Effector CD8-positive, alpha-beta T cell (primary cell): ENCODE results near the gene MFSD2B.
"Not testable (repeated sequence)": the region's sequence is repeated elsewhere in the genome, so short reads cannot be mapped to it uniquely, and the experiment has no call there.

ENCODE experiments used
- DNase-seq: peaks from one replicate; lab custom pipeline; 2025; lab: John Stamatoyannopoulos, UW
- total RNA-seq, 4 experiments: gene quantifications; one replicate each; lab custom pipeline; 2026; lab: John Stamatoyannopoulos, UW

Gene MFSD2B, protein sequence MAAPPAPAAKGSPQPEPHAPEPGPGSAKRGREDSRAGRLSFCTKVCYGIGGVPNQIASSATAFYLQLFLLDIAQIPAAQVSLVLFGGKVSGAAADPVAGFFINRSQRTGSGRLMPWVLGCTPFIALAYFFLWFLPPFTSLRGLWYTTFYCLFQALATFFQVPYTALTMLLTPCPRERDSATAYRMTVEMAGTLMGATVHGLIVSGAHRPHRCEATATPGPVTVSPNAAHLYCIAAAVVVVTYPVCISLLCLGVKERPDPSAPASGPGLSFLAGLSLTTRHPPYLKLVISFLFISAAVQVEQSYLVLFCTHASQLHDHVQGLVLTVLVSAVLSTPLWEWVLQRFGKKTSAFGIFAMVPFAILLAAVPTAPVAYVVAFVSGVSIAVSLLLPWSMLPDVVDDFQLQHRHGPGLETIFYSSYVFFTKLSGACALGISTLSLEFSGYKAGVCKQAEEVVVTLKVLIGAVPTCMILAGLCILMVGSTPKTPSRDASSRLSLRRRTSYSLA
- total RNA-seq, result 0 to 0.61 (median 0.27) reads per million in 4 experiments

DNA sequence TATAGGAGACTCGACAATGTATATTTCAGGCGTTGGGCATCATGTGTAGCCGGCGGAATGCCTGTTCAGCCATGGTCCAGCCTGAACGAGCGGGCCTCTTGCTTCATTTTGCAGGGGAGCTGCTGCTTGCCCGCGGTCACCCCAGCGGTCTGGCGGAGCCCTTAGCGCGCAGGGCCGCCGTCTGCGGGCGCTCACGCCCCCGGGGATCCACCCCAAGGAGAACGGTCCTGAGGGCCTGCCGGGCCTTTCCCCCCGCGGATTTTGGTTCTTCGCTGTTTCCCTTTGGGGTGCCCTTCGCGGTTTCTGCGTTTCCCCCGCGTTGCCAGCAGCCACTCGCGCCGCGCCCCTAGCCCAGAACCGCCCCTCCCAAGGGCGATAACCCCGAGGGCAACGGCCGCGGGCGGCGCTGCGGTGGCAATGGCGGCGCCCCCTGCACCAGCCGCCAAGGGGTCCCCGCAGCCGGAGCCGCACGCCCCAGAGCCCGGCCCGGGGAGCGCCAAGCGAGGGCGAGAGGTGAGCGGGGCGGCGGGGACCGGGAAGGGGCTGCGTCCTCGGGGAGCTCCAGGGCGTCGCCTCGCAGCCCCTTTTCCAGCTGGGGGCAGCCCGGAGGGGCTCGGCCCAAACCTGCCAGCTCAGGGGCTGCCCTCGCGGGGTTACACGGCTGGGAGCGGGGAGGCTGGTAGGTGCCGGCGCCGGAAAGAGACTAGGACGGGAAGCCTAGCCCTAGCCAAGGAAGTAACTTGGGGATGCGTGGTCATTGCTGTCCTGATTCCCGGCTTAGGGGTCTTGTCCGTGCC is at the start of gene MFSD2B:
Gene MFSD2B, plus strand, starts transcription at position 406 of the 797 bp plus-strand sequence. Its CDS starts 12 bp downstream, at position 418.
- DNase-seq, result no peak

DNA sequence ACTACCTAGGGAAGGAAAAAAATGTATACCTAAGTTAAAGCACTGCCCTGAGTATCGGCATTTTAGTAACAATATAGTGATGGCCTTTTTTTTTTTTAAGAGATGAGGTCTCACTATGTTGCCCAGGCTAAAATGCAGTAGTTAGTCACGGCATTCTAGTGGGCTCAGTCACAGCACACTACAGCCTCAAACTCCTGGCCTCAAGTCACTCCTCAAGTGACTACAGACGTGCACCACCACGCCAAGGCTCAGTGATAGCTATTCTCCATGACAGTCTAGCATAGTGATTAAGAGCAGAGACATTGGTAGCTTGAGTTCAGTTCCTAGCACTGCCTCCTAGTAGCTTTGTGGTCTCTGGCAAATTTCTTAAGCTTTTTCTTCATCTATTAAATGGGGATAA is 42.0 kb upstream of the MFSD2B start:
- DNase-seq, result no peak

DNA sequence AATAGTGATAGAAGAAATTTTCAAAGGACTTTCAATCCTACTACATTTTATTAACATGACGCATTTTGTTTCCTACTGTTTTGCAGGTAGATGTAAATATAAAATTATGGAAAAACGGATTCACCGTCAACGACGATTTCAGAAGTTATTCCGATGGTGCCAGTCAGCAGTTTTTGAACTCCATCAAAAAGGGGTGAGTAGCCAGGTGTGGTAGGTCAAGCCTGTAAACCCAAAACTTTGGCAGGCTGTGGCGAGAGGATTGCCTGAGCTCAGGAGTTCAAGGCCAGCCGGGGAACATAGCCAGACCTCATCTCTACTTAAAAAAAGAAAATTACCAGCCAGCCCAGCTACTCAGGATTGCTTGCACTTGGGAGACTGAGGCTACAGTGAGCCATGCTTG is 33.0 kb upstream of the MFSD2B start:
- DNase-seq, result no peak

GRCh38 chr2:23988371-23988770 is 21.5 kb upstream of the MFSD2B start:
- no peak for DNase-seq

DNA sequence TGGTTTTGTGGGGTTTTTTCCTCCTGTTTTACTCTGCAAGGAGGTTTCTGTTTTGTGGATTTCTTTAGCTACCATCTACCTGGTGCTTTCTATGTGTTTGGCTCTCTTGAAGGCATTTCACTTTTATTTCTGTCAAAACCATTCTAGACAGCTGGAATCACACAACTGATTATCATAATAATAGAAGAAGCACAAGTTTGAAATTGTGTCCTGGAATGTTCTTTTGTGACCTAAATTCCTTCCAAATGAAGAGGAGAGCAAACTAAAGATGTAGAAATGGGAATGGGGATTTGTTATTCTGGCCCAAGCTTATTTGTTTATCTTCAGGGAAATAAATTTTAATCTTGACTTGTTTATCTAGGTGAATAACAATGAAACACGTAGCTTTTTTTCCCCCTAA is 17.0 kb upstream of the MFSD2B start:
- no peak for DNase-seq

- DNase-seq, result no peak
Measured at GRCh38 chr2:23993736-23994269, 16.1 kb upstream of the MFSD2B start.

DNA sequence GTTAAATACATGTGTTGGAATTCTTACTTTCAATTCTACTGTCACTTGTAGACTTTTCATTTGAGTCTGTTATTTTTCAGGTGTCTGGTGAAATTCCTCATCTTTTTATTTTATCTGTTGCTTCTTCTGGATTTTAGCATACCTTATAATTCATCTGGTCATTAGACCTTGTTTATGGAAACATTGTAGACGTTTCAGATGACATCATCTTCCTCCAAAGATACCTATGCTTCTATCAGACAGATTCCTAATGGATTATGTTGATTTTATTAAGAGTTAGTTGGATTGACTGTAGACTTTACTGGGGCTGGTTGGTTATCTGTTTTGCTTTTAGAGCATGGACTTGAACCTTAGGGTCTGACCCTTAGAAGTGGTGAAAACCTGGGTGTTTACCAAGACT is 15.3 kb upstream of the MFSD2B start:
- no peak for DNase-seq

- no peak for DNase-seq
Measured at GRCh38 chr2:24007693-24008092, 2.2 kb upstream of the MFSD2B start.

DNA sequence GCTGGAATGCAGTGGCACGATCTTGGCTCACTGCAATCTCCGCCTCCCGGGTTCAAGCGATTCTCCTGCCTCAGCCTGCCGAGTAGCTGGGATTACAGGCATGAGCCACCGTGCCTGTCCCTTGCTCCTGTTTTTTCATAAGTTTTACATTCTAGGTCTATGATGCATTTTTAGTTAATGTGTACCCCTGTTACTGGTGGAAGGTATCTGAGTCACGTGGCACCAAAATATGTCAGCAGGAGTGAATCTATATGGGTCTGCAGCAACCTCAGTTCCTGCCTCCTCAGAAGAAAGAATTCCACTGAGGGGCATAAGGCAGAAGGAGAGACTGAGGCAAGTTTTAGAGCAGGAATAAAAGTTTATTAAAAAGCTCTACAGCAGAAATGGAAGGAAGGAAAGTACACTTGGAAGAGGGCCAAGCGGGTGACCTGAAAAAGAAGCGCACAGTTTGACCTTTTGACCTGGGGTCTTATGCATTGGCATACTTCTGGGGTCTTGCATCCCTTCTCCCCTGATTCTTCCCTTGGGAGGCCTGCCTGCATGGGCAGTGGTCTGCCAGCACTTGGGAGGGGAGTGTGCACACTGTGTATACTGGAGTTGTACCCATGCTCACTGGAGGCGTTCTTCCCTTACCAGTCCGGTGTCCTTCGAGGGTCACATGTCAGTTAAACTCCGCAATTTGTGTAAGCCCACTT is 1.1 kb upstream of the MFSD2B start:
- DNase-seq, result no peak

GRCh38 chr2:24009367-24009679 is 562 bp upstream of the MFSD2B start:
- no peak for DNase-seq

DNA sequence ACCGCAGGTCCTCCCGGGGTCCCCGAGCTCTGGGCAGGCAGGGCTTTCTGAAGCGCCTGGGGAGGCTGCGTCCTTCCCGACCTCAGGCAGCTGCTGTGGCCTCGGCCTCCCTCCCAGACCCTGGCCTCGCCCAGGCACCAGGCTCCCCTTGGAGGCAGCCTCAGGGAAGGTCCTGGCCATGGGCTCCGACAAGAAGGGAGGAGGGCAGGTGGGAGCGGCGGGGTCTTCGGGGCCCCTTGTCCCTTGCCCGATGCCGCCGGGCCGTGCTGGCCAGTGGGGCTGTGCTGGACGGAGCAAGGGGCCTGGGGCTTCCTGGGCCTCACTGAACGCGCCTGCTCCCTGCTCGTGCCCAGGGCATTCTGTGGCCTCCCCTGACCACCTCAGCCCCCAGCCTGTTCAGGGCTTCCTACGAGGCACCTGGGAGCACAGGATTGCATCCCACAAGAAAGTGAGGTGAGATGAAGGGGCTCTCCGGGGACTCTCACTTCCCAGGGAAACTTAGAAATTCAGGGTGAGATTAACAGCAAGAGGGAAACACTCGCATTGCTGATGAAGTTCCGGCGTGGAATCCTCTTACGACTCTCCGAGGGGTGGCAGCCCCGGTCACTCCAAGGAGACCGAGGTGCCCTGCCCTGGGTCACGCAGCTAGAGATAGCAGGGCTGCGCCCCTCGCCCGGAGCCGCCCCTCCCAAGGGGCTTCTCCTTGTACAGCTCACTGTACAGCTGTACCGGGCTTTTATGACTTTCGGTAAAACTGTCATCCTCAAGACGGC is 778 bp downstream of the MFSD2B start:
- no peak for DNase-seq

DNA sequence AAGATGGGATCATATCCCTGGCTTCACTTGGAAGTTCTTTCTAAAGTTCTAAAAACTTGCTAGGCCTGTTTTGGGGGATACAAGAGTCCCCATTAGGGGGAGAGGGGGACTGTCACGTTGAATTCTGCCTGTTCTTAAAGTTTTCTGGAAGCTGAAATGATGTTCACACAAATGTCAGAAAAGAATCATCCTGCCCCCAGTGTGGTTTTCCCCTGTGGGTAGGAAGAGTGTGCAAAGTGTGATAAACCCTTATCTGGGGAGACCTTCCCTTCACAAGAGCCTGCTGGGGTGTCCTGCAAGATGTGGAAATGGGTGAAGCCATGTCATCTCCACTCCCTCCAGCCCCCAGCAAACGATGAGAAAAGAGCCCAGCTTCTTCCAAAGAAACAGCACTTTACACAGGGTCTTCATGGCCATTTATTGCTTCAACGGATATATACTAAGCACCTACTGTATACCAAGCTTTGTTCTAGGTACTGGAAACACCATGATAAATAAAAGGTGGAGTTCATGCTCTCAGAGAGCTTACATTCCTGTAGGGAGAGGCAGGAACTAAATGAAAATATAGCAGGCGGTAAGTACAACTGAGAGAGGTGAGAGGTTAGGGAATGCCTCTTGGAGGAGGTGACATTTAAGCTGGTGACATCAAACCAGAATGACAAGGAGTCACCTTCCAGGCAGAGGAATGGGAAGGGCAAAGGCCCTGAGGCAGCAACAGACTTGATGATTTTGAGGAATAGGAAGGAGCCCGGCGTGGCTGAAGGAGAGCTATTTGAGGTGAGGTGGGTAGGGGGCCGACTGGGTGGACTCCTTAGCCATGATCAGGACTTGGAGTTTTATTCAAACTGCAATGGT is 1.6 kb downstream of the MFSD2B start:
- DNase-seq, result no peak

- no peak for DNase-seq
Measured at GRCh38 chr2:24012521-24013188, 2.8 kb downstream of the MFSD2B start.

DNA sequence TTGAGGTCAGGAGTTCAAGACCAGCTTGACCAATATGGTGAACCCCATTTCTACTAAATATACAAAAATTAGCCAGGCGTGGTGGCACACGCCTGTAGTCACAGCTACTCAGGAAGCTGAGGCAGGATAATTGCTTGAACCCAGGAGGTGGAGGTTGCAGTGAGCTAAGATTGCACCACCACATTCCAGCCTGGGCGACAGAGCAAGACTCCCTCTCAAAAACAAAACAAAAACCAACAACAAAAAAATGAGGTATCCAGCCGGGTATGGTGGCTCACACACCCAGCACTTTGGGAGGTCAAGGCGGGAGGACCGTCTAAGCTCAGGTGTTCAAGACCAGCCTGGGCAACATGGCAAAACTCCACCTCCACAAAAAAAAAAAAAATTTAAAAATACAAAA is 5.0 kb downstream of the MFSD2B start:
- DNase-seq, result not testable (repeated sequence)

DNA sequence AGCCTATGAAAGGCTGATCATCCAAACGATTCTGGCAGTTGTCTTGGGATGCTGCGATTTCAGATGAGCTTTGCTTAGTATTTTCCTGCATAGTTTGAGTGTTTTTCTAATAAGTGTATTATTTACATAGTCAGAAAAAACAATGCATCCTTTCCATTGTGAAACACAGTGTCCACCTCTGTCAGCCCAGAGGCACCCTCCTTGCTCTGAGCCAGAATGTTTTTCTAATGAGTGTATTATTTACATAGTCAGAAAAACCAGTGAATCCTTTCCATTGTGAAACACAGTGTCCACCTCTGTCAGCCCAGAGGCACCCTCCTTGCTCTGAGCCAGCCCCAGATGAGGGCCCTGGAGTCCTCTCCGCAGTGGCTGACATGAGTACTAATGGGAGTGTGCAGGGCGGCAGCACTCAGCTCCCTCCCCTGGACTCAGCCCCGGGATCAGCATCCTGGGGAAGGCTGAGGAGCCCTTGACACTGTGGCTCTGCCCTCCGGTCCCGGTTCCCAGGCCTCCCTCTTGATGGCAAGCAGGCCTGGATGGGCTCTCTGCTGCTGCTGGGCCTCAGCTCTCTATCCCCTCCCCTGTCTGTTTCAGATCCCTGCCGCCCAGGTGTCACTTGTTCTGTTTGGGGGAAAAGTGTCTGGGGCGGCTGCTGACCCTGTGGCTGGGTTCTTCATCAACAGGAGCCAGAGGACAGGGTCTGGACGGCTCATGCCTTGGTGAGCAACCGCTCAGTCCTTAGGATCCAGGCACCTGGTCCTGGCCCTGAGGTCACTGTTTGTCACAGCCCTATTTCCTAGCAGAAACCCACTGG is 5.9 kb downstream of the MFSD2B start:
- DNase-seq, result no peak

GRCh38 chr2:24016376-24016761 is 6.5 kb downstream of the MFSD2B start:
- no peak for DNase-seq

- DNase-seq, result no peak
Measured at GRCh38 chr2:24016853-24017703, 7.2 kb downstream of the MFSD2B start.

DNA sequence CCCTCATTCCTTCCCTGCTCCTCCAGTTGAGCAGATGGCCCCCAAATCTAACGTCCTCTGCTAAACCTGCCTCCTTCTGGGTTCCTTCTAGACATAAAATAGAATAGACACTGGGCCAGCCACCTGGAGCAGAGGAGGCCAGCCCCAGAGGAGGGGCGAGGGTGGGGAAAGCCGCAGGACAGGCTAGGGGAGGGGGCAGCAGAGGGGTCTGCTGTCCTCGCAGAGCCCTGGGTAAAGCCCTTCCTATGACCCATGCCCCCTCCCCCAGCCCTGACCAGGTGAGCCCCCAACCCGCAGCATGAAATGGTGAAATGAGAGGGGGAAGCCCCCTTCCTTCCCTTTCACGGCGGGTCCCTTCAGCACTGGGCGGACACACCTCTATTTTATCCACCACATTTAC is 7.8 kb downstream of the MFSD2B start:
- DNase-seq, result no peak
